ENCODE measurements around the gene STRN.
"Not testable (repeated sequence)": the region's sequence is repeated elsewhere in the genome, so short reads cannot be mapped to it uniquely, and the experiment has no call there.

The STRN gene

GRCh38 chr2:36843838-36844237 is 122.5 kb downstream of the STRN start:
- DNase-seq (ENCODE audit: low read depth, low spot score): no peak

- no peak for DNase-seq (ENCODE audit: low read depth, low spot score)
These were observed 126.2 kb downstream of the STRN start for GRCh38 chr2:36839976-36840617.

GRCh38 chr2:36834731-36835524 is 131.4 kb downstream of the STRN start:
- no peak for DNase-seq (ENCODE audit: low read depth, low spot score)

- no peak for DNase-seq (ENCODE audit: low read depth, low spot score)
These were observed 132.1 kb downstream of the STRN start for GRCh38 chr2:36834203-36834602.

GRCh38 chr2:36831185-36831584 is 135.2 kb downstream of the STRN start:
- no peak for DNase-seq (ENCODE audit: low read depth, low spot score)

- not testable (repeated sequence) for DNase-seq (ENCODE audit: low read depth, low spot score)
These were observed 141.7 kb downstream of the STRN start for GRCh38 chr2:36824683-36825082.

- DNase-seq (ENCODE audit: low read depth, low spot score): peak; percentile 33
These were observed 142.1 kb downstream of the STRN start for GRCh38 chr2:36824273-36824672.

GRCh38 chr2:36823862-36824261 is 142.5 kb downstream of the STRN start:
- no peak for DNase-seq (ENCODE audit: low read depth, low spot score)

GRCh38 chr2:36820942-36821605 is 145.3 kb downstream of the STRN start:
- no peak for DNase-seq (ENCODE audit: low read depth, low spot score)

- DNase-seq (ENCODE audit: low read depth, low spot score): no peak
These were observed 147.1 kb downstream of the STRN start for GRCh38 chr2:36819095-36819711.

GRCh38 chr2:36818542-36818941 is 147.8 kb downstream of the STRN start:
- DNase-seq (ENCODE audit: low read depth, low spot score): no peak

- peak; percentile 57 for DNase-seq (ENCODE audit: low read depth, low spot score)
These were observed 154.1 kb downstream of the STRN start for GRCh38 chr2:36812196-36812595.

GRCh38 chr2:36811071-36811470 is 155.3 kb downstream of the STRN start:
- no peak for DNase-seq (ENCODE audit: low read depth, low spot score)

- DNase-seq (ENCODE audit: low read depth, low spot score): no peak
These were observed 157.3 kb downstream of the STRN start for GRCh38 chr2:36809069-36809445.

GRCh38 chr2:36808386-36809068 is 157.8 kb downstream of the STRN start:
- DNase-seq (ENCODE audit: low read depth, low spot score): no peak

GRCh38 chr2:36807223-36807886 is 159.0 kb downstream of the STRN start:
- no peak for DNase-seq (ENCODE audit: low read depth, low spot score)

- no peak for DNase-seq (ENCODE audit: low read depth, low spot score)
These were observed 160.6 kb downstream of the STRN start for GRCh38 chr2:36805635-36806224.

GRCh38 chr2:36802952-36803351 is 163.4 kb downstream of the STRN start:
- no peak for DNase-seq (ENCODE audit: low read depth, low spot score)

- no peak for DNase-seq (ENCODE audit: low read depth, low spot score)
These were observed 165.2 kb downstream of the STRN start for GRCh38 chr2:36801088-36801487.

- no peak for DNase-seq (ENCODE audit: low read depth, low spot score)
These were observed 166.0 kb downstream of the STRN start for GRCh38 chr2:36800381-36800780.

GRCh38 chr2:36798724-36799123 is 167.6 kb downstream of the STRN start:
- DNase-seq (ENCODE audit: low read depth, low spot score): no peak
